Activated CD4-positive, alpha-beta T cell treated with anti-CD3 and anti-CD28 coated beads, Interleukin-2, amount 50 U/mL, for 1 hour (primary cell): ENCODE measurements around the gene TROAP.

Experiments used
- DNase-seq: peaks from one replicate; pipeline ENCODE4 v3.0.0-alpha.2; 2020

TROAP gene

DNA sequence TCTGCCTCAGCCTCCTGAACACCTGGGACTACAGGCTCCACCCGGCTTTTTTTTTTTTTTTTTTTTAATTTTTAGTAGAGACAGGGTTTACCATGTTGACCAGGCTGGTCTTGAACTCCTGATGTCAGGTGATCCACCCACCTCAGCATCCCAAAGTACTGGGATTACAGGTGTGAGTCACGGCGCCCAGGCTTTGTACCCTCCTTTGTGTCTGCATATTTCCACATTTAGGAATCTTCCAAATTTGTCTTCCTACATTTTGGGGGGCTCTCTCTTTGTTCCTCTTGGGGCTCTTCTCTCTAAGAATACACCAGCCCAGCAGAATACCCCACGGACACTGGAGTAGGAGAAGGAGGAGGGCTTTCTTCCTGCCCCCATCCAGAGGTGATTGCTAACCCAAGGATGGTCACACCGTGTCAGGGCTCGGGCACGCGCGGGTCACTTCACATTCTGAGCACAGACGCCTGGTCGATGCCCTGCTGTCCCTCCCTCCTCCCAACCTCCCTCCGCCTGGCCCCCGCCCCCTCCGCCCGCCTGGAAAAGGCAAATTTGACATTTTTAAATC is 21.5 kb downstream of the TROAP start:
- DNase-seq = no peak

DNA sequence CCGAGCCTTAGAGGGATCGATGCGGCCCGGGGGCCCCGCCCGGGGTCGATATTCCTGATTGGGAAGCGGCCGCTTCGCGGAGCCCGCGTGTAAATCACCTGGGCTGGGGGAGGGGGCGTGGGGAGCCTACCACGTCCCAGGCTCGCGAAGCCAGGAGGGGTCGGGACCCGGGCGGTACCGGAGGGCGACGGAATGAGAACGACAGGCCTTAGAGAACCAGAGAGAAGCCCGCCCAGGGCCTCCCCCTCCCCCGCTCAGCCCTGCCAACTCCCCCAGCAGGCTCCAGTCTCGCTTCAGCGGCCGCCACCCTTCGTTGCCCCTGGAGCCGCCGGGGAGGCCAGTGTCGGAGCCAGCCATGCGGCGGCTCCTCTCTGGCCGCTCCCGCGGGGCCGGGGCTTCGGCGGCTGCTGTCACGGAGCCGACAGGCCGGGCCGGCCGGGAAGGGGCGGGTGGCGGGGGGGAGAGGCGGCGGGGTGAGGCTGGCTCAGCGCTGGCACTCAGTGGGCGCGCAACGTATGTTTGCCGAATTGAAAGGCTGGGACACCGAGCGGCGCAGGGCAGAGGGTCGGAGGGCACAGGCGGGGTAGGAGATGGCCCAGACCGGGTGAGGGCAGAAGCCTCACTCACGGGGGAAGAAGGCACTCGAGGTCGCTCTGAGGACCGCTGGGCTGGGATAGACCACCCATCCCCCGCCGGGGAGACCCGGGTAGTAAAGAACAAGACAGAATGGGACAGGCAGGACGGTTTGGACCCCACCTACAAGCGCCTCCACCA is 22.2 kb downstream of the TROAP start:
- DNase-seq = no peak

DNA sequence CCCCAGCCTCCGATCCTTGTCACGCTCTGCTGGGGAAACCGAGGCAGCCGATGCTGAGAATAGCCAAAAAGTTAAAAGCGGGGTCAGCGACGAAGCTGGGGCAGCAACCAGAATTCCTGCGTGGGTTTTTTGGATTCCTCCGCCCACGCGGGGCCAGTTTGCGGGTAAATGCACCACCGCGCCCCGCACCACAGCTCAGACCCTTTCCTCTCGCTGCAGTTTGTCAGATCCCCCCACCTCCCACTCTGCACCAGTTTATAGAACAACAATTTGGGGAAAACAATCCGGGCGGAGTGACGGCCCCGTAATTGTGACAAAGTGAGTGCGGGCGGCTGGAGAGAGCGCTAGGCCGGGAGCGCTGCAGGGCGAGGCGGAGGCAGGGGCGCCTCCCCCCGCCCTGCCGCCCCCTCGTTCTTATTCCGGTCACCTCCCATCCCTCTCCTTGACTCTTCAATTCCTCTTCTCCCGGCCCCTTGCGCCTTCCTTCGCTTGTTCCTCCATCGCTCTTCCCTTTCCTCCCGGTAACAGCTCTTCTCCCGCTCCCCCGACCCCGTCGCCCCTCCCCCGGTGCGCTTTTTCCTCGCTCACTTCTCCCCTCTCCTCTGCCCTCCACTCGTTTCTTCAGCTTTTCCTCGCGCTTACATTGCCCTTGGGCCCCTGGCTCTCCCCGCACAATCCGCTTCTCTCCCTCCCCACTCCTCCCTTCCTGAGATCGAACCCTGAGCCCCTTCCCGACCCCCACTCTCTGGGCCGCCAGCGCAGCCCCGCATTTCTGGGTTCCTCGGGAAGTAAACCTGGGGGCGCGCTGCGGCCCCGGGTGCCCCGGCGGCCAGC is 23.0 kb downstream of the TROAP start:
- DNase-seq = no peak

DNA sequence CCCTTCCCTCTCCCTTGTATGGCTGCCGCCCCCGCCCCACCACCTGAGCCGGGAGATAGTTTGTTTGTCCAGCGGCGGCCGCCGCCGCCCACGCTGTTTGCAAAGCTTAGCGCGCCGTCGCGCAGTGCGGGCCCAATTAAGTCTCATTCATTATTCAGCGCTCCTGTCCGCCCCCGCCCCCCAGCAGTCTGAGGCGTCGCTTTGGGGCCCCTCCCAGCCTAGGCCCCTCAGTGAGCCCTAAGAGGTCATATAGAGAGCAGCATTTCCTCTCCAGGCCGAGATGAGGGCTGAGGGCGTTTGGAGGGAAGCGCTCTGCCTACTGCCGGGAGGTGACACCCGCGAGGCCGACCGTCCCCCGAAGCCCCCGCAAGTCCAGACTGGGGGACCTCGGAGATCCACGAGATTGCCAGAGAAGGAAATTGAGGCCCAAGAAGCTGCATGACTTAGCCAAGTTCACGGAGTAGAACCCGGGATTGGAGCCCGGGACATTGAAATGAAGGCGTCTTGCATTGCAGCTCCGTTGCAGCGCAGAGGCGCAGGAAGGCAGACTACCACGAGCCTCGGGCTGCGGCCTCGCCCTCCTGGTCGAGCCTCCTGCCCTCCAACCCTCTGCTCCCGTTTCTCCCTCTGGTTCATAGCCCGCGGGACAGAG is 23.7 kb downstream of the TROAP start, which contains the start of gene DNAJC22:
Gene DNAJC22 (plus strand): TSS at position 230 of the 652 bp plus-strand sequence. CDS start 1,985 bp downstream, outside the sequence.
- no peak for DNase-seq

DNA sequence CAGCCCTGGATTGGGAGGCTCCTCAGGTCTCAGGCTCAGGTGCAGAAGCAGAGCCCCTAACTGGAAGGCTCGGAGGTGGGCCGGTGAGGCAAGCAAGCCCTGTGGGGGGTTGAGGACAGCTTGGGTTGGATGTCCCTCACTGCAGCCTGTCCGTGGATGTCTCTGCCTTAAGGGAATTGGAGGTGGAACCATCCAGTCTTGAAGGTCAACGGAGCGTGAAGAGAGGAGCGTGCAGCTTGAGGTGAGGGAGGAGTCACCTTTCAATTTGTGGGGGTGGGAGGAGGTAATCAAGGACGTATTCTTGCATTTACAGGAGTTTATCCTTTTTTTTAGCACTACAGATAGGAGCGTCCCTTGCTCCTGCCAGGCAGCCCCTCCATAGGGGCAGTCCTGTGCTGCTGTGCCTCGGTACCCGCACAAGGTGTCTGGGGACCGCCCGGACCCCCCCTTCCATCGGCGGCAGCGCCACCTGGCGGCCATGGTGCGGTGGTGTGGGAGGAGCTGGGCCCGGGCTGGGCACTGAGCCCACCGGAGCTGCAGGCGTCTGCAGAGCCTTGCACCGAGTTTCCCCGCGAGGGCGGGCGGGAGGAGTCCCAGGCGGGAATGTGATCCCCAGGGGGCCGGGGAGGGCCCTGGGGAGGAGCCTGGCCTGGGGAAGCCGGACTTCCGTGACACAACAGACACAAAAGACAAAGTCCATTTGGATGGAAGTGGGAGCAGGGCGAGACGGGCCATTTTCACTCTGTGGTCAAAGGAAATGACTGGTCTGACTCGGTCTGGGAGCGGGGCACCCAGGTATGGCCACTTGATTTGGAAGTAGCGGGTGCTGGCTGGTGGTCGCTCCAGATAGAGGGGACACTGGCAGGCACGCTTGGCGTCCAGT is 24.5 kb downstream of the TROAP start:
- peak; percentile 78 for DNase-seq

DNA sequence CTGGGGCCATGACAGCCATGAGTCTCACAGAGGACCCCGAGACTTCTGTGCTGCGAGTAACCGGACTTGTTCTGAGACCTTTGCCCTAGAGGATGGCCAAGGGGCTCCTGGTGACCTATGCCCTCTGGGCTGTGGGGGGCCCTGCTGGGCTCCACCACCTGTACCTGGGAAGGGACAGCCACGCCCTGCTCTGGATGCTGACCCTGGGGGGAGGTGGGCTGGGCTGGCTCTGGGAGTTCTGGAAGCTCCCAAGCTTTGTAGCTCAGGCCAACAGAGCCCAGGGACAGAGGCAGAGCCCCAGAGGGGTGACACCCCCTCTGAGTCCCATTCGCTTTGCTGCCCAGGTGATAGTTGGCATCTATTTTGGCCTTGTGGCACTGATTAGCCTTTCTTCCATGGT is 25.7 kb downstream of the TROAP start:
- no peak for DNase-seq

DNA sequence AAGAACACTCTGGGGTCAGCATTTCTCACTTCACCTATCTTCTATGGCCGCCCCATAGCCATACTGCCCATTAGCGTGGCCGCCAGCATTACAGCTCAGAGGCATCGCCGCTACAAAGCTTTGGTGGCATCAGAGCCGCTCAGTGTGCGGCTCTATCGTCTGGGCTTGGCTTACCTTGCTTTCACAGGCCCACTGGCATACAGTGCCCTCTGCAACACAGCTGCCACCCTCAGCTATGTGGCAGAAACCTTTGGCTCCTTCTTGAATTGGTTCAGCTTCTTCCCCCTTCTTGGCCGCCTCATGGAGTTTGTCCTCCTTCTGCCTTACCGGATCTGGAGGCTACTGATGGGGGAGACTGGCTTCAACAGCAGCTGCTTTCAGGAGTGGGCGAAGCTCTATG is 26.2 kb downstream of the TROAP start:
- no peak for DNase-seq

DNA sequence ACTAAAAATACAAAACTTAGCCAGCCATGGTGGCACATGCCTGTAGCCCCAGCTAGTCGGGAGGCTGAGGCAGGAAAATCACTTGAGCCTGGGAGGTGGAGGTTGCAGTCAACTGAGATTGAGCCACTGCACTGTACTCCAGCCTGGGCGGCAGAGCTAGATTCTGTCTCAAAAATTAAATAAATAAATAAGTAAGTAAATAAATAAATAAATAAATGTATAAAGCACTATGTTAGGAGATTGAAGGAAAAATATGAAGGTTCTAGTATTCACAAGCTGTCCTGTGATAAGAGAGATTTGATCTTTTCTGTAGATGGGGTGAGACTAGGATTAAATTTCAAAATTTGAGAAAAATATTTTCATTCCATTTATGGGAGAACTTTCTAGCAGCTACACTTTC is 29.3 kb downstream of the TROAP start:
- DNase-seq = no peak

DNA sequence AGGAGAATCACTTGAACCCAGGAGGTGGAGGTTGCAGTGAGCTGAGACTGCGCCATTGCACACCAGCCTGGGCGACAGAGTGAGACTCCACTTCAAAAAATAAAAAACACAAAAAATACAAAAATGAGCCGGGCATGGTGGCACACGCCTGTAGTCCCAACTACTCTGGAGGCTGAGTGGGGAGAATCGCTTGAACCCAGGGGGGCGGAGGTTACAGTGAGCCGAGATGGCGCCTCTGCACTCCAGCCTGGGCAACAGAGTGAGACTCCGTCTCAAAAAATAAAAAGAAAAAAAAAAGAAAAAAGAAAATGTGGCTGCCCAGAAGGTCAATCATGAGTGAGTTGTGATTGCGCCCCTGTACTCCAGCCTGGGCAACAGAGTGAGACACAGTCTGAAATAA is 32.9 kb downstream of the TROAP start:
- DNase-seq = no peak

DNA sequence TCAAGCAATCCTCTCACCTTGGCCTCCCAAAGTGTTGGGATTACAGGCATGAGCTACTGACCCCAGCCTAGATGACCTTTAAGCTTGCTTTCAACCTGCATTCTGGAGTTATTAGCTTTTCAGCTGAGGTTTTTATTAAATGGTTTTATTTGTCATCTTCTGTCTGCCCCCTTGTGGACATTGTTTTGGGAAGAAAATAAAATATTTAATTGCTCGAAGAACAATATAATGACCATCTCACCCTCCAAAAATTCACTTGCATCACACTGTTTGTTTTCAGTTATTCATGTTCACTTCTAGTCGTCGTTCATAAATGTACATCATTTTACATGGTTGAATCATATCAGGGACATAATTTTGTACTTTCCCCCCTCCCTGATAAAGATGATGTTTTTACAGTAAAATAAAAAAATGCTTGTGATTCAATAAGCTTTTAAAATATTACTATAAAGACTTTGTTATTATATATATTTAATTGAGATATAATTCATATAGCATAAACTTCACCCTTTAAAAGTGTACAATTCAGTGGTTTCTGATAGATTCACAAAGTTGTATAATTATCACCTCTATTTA is 34.1 kb downstream of the TROAP start:
- DNase-seq = no peak

DNA sequence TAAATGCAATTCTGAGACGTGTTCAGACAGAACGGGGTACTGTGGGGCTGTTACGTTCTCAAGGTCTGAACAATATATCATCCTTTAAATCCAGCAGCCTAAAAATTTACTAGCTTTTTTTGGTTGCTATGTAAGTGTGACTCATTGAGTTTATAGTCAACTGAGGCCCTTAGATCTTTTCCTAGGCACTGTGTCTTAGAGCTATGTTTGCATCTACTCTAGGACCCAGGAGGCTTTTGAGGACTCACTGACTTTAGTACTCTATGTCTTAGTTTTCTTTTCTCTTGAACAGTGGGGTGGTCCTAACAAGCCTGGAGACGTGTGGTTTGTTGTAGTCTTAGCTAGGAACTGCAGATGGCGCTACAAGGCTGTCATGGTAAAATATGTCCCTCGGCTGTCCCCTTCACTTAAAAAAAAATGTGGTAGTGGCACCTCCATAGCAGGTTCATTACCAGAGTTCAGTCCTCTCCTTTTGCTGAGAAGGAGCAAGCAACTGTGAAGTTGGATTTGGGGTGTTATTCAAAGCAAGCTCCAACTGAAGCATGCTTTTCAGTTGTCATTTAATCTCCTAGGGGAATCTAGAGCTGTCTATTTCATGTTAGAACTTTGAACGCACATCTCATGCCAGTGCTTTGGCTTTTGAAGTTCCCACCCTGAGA is 35.6 kb downstream of the TROAP start:
- DNase-seq = peak; percentile 47

DNA sequence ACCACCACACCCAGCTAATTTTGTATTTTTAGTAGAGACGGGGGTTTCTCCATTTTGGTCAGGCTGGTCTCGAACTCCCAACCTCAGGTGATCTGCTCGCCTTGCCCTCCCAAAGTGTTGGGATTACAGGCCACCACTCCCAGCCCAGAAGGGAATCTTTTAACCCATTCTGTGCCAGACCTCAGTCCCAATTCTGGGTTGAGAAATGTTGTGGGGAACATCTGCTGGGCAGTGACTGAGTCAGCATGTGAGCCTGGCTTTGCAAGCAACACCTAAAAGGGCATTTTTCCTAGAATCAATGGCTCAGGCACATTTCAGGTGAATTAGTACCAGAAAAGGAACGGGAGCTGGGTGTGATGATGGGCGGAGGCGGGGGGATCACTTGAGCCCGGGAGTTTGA is 36.6 kb downstream of the TROAP start:
- no peak for DNase-seq

DNA sequence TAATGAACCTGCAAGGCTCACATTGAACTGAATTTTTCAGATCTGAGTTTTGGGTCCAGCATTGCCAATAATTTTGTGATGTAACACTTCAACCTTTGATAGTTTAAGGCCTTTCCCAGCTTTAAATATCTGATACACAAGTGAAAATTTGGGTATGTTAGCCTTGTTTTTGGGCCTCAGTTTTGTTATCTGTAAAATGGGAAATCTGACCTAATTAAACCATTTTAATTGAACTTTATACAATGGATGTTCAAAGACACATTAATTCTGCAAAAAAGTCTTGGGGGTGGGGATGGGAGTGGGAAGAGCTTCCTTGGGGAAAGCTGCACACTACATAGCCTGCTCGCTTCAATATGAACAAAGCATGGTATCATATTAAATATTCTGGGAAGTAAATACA is 39.0 kb downstream of the TROAP start:
- no peak for DNase-seq

DNA sequence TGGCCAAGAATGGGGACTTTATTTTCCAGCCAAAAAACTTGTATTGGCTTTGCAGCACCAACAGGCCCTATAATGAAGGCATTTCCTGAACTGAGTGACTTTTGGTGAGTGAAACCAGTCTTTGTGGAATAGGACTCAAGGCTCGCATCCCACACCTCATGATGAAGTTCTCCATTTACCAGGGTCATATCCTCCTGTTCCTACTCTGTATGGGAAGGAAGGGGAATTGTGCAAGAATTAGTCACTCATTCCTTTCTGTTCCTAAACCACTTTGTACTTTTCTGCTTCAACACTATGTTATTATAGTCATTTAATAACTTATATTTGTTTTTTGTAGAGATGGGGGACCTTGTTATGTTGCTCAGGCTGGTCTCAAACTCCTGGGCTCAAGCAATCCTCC is 41.9 kb downstream of the TROAP start:
- no peak for DNase-seq

DNA sequence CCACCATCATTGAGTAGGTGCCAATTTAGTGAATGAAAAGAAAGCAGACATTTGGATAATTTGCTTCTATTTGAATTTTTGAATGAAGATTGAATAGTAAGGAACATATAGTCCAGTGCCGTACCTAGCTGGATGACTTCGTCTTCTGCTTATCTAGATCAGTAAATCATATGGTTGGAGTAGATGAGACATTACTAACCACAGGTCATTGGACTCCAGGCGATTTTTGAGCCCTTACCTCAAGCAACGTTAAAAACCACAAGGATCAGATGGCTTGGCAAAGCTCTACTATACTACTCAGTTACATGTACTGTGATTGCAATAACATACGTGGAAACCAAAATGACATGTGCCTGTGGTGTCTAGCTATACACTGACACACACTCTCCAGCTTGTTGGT is 42.5 kb downstream of the TROAP start:
- DNase-seq = no peak

DNA sequence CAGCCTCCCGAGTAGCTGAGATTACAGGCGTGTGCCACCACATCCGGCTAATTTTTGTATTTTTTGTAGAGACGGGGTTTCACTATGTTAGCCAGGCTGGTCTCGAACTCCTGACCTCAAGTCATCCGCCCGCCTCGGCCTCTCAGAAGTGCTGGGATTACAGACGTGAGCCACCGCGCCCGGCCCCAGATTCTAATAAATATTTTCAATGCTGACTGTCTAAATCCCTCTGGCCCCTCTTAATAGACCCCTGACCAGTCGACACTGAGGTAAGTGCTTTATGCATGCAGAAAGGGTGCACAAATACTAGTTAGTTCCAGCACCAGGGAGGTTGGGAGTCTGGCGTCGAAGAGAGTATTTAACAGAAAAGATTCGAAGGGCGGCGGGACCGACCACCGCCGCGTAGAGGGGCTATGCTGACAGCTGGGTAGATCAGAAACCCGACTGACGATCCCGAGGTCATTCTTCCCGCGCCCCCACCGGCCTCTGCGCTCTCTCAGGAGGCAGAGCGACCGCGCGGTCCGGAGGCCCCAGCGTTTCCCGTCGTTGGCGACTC is 43.1 kb downstream of the TROAP start:
- no peak for DNase-seq

DNA sequence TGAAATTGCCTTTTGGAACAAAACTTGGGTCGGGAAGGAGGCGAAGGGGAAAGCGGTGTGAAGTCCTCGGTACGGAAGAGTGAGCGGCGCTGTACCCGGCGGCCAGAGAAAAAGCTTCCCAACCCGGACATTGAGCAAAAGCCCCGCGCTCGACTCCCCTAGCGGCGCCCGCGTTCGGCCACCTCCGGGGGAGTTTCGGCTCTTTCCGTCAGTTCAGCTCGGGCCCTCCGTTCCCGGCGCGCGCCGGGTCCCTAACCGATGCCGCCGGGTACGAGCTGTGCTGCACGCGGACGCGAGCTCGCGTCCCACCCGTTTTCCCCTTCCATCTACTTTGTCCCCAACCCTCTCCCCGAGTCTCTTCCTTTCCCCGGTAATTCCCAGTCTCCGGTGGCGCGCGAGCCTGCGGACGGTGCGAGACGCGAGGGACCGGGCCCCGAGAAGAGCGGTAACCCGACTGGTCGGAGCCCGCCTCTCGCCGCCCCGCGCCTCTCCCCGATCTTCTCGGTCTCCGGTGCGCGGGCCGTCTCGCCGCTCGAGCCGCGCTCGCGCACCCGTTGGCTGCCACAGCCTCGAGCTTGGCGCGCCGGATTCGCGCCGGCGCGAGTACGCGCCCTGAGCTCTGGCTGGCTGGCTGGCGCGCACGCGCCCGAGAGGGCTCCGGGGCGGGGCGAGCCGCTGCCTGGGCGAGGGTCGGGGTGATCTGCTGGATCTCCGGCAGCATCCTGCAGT is 43.8 kb downstream of the TROAP start:
- DNase-seq = peak; percentile 83

DNA sequence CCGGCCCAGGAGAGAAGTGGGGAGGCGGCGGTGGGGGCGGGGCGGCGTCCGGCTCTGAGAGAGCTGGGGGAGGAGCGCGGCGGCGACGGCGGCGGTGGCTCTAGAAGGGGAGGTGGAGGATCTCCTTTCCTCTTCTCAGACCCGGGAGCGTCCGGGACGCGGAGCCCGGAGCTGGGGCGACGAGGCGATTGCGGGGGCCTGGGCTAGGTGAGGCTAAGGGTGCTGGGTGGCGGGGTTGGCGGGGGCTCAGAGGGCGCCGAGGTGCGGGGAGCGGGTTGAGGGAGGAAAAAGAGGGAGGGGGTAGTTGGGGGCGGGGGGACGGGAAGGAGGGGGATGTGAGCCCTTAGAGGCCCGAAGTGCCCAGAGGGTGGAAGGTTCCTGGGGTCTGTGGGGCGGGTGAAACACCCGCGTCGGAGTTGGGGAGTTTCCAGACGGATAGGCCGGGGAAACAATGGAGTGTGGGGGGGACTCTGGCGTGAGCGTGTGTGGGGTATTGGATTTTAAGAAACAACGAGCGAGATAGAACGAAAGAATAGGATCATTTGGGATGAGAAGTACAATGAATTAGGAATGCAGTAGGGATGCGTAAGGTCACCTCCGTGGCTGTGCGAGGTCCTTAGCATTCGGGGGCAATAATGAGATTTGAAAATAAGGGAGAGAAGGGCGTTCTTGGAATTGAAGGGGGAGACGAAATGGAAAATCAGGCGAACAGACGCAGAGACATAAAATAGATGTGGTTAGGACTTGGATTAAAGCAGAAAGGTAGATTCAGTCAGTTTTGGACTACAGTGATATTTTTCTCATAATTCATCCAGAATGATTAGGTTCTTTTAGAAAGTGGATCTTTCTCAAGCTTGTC is 44.6 kb downstream of the TROAP start, which contains the start of gene SPATS2:
Gene SPATS2 (plus strand): TSS at position 82 of the 859 bp plus-strand sequence. CDS start 93,551 bp downstream, outside the sequence.
- DNase-seq = no peak

DNA sequence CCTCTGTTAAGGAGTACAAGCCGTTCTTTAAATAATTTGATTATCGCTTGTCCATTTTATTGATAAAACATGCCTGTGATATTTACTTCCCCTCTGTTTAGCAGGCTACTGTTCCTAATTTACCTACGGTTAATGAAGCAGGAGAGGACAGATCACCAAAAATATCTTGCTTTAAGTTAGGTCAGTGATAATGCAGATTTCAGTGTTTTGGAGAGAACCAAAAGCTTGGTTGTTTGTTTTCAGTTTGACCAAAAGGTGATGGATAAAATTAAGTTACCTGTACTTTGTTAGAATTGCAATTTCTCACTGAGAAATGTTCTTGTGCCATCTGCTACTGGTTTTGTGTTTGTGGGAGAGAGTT is 45.2 kb downstream of the TROAP start:
- no peak for DNase-seq
